DOHH2 (cell line): ENCODE data around the gene NCAM2.

Experiments
- H3F3A ChIP-seq: fragments of 200-600 bp; sonication (generic), shearing (Covaris generic); 2 replicates; pipeline ENCODE4 v1.6.0; 2016; ENCODE audit warnings: antibody characterized with exemption, mild to moderate bottlenecking; ENCODE audit not compliant: control insufficient read depth, insufficient read depth
- H3K27ac ChIP-seq: fragments of 200-600 bp; sonication (generic); 2 replicates; pipeline ENCODE4 v1.5.1; 2014; ENCODE audit warnings: low read depth, mild to moderate bottlenecking, low read length, moderate library complexity
- H3K27me3 ChIP-seq: fragments of 200-600 bp; sonication (generic); 2 replicates; pipeline ENCODE4 v1.6.1; 2014; ENCODE audit warnings: mild to moderate bottlenecking, low read length, mixed read lengths; ENCODE audit not compliant: control insufficient read depth
- H3K36me3 ChIP-seq: fragments of 200-600 bp; sonication (generic); 2 replicates; pipeline ENCODE4 v1.6.1; 2014; ENCODE audit warnings: mild to moderate bottlenecking, low read length, moderate library complexity, mixed read lengths; ENCODE audit not compliant: control insufficient read depth
- H3K4me1 ChIP-seq: fragments of 200-600 bp; sonication (generic); 2 replicates; pipeline ENCODE4 v1.6.1; 2014; ENCODE audit warnings: mild to moderate bottlenecking, low read length, mixed read lengths; ENCODE audit not compliant: control insufficient read depth
- H3K4me2 ChIP-seq: fragments of 200-600 bp; sonication (generic); 2 replicates; pipeline ENCODE4 v1.6.0; 2014; ENCODE audit warnings: mild to moderate bottlenecking, low read length, moderate library complexity
- H3K4me3 ChIP-seq: fragments of 200-600 bp; sonication (generic); 2 replicates; pipeline ENCODE4 v1.5.1; 2014; ENCODE audit warnings: mild to moderate bottlenecking, low read length, mixed read lengths
- H3K79me2 ChIP-seq: fragments of 200-600 bp; sonication (generic); 2 replicates; pipeline ENCODE4 v1.6.1; 2014; ENCODE audit warnings: mild to moderate bottlenecking, low read length, mixed read lengths; ENCODE audit not compliant: control insufficient read depth
- H3K9me2 ChIP-seq: fragments of 200-600 bp; sonication (generic); replicated peaks from 2 replicates; pipeline ENCODE4 v1.6.1; 2014; ENCODE audit warnings: mild to moderate bottlenecking, low read length, mixed read lengths; ENCODE audit not compliant: control insufficient read depth
- H3K9me3 ChIP-seq: fragments of 200-600 bp; sonication (generic); 2 replicates; pipeline ENCODE4 v1.6.1; 2014; ENCODE audit warnings: antibody characterized with exemption, low read length, mixed read lengths; ENCODE audit not compliant: control insufficient read depth, insufficient read depth
- H4K20me1 ChIP-seq: fragments of 200-600 bp; sonication (generic); 2 replicates; pipeline ENCODE4 v1.6.0; 2014; ENCODE audit warnings: low read depth, mild to moderate bottlenecking, antibody characterized with exemption, low read length, moderate library complexity; ENCODE audit not compliant: control insufficient read depth, insufficient read depth
- EZH2phosphoT487 ChIP-seq: fragments of 200-600 bp; sonication (generic); IDR thresholded peaks from 2 replicates; pipeline ENCODE4 v1.6.1; 2017; ENCODE audit warnings: borderline replicate concordance, mild to moderate bottlenecking, antibody characterized with exemption, low read length, moderate library complexity, mixed read lengths
- TF ChIP-seq, protein P1 (sequence below): fragments of 200-600 bp; sonication (generic); IDR thresholded peaks from one replicate; pipeline ENCODE4 v1.5.1; 2014; ENCODE audit warnings: antibody characterized with exemption, mild to moderate bottlenecking, low read depth, low read length; ENCODE audit not compliant: poor library complexity, severe bottlenecking

The NCAM2 gene

DNA sequence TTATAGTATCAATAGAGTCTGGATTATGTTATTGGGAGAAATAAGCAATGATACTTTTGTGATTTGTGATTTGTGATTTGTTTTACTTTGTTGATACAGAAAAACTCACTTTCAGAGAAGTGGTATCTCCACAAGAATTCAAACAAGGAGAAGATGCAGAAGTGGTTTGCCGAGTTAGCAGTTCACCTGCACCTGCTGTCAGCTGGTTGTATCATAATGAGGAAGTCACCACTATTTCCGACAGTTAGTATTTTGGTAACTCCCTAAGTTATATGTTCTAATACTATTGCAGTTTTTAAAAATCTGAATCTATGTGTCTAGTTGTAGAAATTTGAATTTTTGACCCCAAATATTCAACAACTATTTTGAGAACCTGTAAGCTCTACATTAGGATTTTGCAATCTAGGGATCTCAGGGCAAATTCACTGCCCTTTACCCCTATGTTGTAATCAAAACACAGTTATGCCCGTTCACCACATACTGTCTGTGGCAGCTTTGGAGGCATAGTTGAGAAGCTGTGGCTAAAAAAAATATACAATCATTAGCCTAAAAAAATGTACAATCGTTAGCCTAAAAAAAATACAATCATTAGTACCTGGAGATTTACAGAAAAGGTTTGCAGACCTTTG lies 288.1 kb downstream of the NCAM2 start:
- Histone ChIP-seq H3K27me3 (no peaks in the 10 kb centered on the region), H3K79me2 (no peaks in the 10 kb centered on the region), H3K4me1 (no peaks in the 10 kb centered on the region), H3F3A (no peaks in the 10 kb centered on the region), H3K9me2 (no peaks in the 10 kb centered on the region), H3K27ac (no peak overlapping the region), H4K20me1 (no peaks in the 10 kb centered on the region), H3K4me3 (no peak overlapping the region), H3K9me3 (no peaks in the 10 kb centered on the region; the same call in 1 of the 2 replicates), H3K4me2 (no peak overlapping the region), H3K36me3 (no peaks in the 10 kb centered on the region)
- TF ChIP-seq, protein P1, sequence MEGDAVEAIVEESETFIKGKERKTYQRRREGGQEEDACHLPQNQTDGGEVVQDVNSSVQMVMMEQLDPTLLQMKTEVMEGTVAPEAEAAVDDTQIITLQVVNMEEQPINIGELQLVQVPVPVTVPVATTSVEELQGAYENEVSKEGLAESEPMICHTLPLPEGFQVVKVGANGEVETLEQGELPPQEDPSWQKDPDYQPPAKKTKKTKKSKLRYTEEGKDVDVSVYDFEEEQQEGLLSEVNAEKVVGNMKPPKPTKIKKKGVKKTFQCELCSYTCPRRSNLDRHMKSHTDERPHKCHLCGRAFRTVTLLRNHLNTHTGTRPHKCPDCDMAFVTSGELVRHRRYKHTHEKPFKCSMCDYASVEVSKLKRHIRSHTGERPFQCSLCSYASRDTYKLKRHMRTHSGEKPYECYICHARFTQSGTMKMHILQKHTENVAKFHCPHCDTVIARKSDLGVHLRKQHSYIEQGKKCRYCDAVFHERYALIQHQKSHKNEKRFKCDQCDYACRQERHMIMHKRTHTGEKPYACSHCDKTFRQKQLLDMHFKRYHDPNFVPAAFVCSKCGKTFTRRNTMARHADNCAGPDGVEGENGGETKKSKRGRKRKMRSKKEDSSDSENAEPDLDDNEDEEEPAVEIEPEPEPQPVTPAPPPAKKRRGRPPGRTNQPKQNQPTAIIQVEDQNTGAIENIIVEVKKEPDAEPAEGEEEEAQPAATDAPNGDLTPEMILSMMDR: no peak
- no peak for TF ChIP-seq EZH2phosphoT487

DNA sequence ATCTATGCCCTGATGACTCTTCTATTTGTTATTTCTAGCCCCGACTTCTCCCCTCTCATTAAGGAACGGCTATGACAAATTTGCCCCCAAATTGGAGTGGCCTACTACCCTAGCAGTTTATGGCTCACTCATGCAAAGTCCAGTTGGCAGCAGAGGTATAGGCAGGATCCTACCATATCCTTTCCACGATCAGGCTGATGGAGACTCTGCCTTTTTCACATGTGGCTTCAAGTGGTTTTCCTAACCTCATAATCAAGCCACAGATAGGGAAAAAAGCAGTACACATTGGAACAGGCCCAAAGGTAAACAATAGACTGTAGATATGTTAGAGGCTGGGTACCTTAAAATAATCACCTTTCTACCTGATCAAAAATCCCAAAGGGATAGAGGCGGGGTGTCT lies 292.5 kb downstream of the NCAM2 start:
- Histone ChIP-seq H3K9me3 (no peaks in the 10 kb centered on the region; the same call in 1 of the 2 replicates), H3F3A (no peaks in the 10 kb centered on the region), H3K36me3 (no peaks in the 10 kb centered on the region), H3K4me3 (no peak overlapping the region), H3K27ac (no peak overlapping the region), H3K4me2 (no peak overlapping the region), H3K79me2 (no peaks in the 10 kb centered on the region), H4K20me1 (no peaks in the 10 kb centered on the region), H3K27me3 (no peaks in the 10 kb centered on the region), H3K4me1 (no peaks in the 10 kb centered on the region), H3K9me2 (no peaks in the 10 kb centered on the region)
- TF ChIP-seq, protein P1: no peak
- TF ChIP-seq EZH2phosphoT487: no peak

DNA sequence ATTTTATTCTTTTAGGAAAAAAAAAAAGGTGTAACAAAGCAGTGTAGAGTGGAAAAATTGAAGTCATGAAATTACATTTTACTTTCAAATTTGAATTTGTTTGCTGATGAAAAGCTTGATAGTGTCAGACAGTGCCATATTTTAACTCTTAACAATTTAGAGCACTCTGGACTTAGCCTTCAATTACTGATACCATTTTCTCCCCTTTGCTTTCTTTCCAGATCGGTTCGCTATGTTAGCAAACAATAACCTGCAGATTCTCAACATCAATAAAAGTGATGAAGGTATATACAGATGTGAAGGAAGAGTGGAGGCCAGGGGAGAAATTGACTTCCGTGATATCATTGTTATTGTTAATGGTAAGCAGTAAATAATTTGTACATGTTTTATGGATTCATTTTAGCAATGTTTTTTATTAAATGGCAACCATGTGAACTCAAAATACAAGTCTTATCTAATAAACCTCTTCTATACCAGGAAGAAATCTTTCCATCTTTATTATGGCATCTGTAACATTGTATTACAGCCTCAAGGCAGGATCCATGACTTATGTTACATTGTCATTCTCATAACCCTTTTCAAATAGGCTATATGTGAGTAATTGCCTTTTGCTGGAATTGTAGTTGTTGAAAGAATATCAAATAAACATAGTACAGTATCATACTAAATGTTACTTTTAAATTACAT lies 293.8 kb downstream of the NCAM2 start:
- Histone ChIP-seq H3K4me2 (no peak overlapping the region), H3K27ac (no peak overlapping the region), H4K20me1 (no peaks in the 10 kb centered on the region), H3K9me3 (no peaks in the 10 kb centered on the region; the same call in 1 of the 2 replicates), H3K4me1 (no peaks in the 10 kb centered on the region), H3K4me3 (no peak overlapping the region), H3K9me2 (no peaks in the 10 kb centered on the region), H3F3A (no peaks in the 10 kb centered on the region), H3K79me2 (no peaks in the 10 kb centered on the region), H3K36me3 (no peaks in the 10 kb centered on the region), H3K27me3 (no peaks in the 10 kb centered on the region)
- TF ChIP-seq, protein P1: no peak
- no peak for TF ChIP-seq EZH2phosphoT487
